GM12874 (cell line): ENCODE data around the gene MEI1.
A peak's percentile ranks its signal among the peaks of the same experiment; 100 is the strongest.

ENCODE experiments used
- CTCF ChIP-seq: IDR thresholded peaks from 2 replicates; pipeline ENCODE4 v1.5.1; 2011; ENCODE audit warnings: low read depth, mild to moderate bottlenecking, control low read depth, low read length, moderate library complexity; ENCODE audit not compliant: insufficient read depth

Gene MEI1

GRCh38 chr22:41683052-41683451 lies 16.3 kb upstream of the MEI1 start:
- TF ChIP-seq CTCF: no peak

GRCh38 chr22:41683616-41684015 lies 15.7 kb upstream of the MEI1 start:
- no peak for TF ChIP-seq CTCF

GRCh38 chr22:41684194-41684593 lies 15.1 kb upstream of the MEI1 start:
- no peak for TF ChIP-seq CTCF

- no peak for TF ChIP-seq CTCF
Measured at GRCh38 chr22:41687901-41688364, 11.4 kb upstream of the MEI1 start.

DNA sequence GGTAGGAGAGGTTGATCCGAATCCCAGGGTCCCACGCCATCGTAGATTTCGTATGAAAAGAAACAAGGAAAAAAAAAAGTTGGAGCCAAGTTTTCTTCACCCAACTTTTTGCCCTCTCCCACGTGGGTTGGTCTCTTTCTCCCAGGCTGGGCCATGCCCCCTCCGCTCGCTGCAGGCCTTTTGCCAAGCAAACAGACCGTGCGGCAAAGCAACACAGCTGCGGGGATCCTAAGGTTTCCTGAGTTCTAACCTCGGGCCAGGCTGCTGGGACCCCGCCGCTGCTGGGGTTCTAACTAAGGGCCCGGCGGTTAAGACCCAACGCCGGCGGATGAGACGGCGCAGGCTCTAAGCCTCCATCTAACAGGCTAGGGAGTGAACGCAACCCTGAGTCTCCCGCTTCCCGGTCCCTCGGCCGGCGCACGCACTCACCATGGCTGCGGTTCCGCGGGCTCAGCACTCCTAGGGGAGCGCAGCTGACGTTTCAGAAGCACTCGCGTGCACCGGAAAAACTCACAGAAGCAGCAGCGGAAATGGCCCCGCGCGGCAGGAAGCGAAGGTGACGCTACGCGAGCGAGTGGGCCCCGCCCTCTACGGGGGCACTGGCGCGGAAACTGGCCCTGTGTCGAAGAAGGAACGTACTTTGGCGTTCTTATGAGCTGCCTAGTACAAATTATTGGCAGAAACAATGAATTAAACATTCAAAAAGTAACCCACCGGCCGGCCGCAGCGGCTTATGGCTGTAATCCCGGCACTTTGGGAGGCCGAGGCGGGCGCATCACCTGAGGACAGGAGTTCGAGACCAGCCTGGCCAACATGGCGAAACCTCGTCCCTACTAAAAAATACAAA lies 10.7 kb upstream of the MEI1 start, which contains the start of gene SNU13:
Gene SNU13, minus strand, starts transcription at position 503 of the 847 bp plus-strand sequence. Its CDS starts 71 bp downstream, at position 432.
- TF ChIP-seq CTCF: 0 out of 2 replicates have a peak, but pooled peaks have one; percentile 10

DNA sequence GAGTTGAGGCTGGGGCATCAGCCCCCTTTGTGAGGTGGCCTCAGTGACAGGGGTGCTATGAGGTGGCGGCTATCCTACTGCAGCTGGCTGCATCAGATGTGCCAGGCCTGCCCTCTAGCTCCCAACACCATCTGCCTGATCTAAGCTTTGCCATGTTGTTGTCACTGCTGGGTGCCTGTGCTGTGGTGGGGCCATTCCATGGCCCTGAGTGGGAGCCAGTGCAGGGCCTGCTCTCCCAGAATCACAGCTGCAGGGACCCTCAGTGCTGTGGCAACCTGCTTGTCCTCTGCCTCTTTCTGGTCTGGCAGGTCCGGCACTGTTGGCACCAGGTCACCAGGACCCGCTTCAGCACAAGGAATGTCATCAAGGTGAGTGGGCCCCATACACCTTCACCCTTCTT lies 8.8 kb upstream of the MEI1 start:
- no peak for TF ChIP-seq CTCF

DNA sequence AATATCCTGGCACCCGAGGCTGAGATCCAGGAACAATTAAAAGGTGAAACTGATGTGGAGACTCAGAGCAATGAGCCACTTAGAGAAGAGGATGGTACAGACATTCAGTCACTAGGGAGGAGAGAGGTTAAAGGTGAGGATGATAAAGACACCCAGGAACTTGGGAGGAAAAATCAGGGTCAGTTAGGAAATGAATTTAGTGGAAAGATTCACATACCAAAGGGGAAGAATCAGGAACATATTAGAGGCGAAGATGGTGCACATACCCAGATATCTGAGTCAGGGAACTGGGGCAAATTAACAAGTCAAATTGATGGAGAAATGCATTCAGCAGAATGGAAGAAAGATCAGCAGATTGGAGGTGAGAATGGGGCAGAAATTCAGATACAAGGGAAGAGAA lies 4.1 kb upstream of the MEI1 start:
- TF ChIP-seq CTCF: no peak
